ENCODE data around the gene BCAS4. TPM values are rescaled to one million over a fixed set of nuclear protein-coding genes. Genes with fewer than 3 reads are reported as not detected.

Gene BCAS4
- total and polyA plus RNA-seq, 2 experiments from 2014 or later = 22.2 to 24.8 TPM

- Histone ChIP-seq H3K4me1 (ENCODE audit: insufficient read depth) (no peaks in the 10 kb centered on the region), H4K20me1 (replicated peaks; ENCODE audit: insufficient read depth) (no peaks in the 10 kb centered on the region; the same call in 1 of the 2 replicates), H3K36me3 (ENCODE audit: insufficient read depth) (no peaks in the 10 kb centered on the region), H3F3A (replicated peaks; ENCODE audit: low read depth) (no peaks in the 10 kb centered on the region), H3K4me2 (no peak overlapping the region), H3K4me3 (no peak overlapping the region), H3K27ac (ENCODE audit: low read depth) (no peak overlapping the region), H3K27me3 (ENCODE audit: insufficient read depth) (no peaks in the 10 kb centered on the region), H3K79me2 (replicated peaks; ENCODE audit: insufficient read depth) (no peaks in the 10 kb centered on the region), H2AFZ (no peak overlapping the region), H3K9me2 (ENCODE audit: insufficient read depth) (no peaks in the 10 kb centered on the region)
- DNase-seq (ENCODE audit: low spot score) = no peak
- no peak overlapping the region for H3K4me3 Mint-ChIP-seq
- H3K36me3 Mint-ChIP-seq (ENCODE audit: low read depth) = no peaks in the 10 kb centered on the region; the same call in 2 of the 3 replicates
- peaks cover 7% of the 10 kb centered on the region for H3K27me3 Mint-ChIP-seq (ENCODE audit: insufficient read depth, low read depth, poor library complexity)
- no peaks in the 10 kb centered on the region; the same call in 2 of the 3 replicates for H3K4me1 Mint-ChIP-seq
- H3K9me3 Mint-ChIP-seq = no peaks in the 10 kb centered on the region
- no peak for ATAC-seq
- TF ChIP-seq STAT1 (IDR thresholded peaks at IDR 0.05; ENCODE audit: unreplicated experiment) (no peak), NANOG (IDR thresholded peaks at IDR 0.05; ENCODE audit: borderline replicate concordance) (no peak), EZH2phosphoT487 (IDR thresholded peaks at IDR 0.05; ENCODE audit: unreplicated experiment) (no peak), EZH2 (IDR thresholded peaks at IDR 0.05; ENCODE audit: low read depth, unreplicated experiment) (no peak), ETS1 (IDR thresholded peaks at IDR 0.05) (no peak), CREB1 (CRISPR knock-in tag; IDR thresholded peaks at IDR 0.05; ENCODE audit: low read depth) (no peak), ZNF462 (CRISPR knock-in tag; IDR thresholded peaks at IDR 0.05) (no peak), ZNF114 (CRISPR knock-in tag; IDR thresholded peaks at IDR 0.05) (no peak), ZNF331 (CRISPR knock-in tag; IDR thresholded peaks at IDR 0.05; ENCODE audit: low read depth) (no peak), JUNB (IDR thresholded peaks at IDR 0.05; ENCODE audit: unreplicated experiment) (no peak), POLR2AphosphoS5 (IDR thresholded peaks at IDR 0.05; ENCODE audit: low read depth) (no peak)
- TF ChIP-seq, protein P1, sequence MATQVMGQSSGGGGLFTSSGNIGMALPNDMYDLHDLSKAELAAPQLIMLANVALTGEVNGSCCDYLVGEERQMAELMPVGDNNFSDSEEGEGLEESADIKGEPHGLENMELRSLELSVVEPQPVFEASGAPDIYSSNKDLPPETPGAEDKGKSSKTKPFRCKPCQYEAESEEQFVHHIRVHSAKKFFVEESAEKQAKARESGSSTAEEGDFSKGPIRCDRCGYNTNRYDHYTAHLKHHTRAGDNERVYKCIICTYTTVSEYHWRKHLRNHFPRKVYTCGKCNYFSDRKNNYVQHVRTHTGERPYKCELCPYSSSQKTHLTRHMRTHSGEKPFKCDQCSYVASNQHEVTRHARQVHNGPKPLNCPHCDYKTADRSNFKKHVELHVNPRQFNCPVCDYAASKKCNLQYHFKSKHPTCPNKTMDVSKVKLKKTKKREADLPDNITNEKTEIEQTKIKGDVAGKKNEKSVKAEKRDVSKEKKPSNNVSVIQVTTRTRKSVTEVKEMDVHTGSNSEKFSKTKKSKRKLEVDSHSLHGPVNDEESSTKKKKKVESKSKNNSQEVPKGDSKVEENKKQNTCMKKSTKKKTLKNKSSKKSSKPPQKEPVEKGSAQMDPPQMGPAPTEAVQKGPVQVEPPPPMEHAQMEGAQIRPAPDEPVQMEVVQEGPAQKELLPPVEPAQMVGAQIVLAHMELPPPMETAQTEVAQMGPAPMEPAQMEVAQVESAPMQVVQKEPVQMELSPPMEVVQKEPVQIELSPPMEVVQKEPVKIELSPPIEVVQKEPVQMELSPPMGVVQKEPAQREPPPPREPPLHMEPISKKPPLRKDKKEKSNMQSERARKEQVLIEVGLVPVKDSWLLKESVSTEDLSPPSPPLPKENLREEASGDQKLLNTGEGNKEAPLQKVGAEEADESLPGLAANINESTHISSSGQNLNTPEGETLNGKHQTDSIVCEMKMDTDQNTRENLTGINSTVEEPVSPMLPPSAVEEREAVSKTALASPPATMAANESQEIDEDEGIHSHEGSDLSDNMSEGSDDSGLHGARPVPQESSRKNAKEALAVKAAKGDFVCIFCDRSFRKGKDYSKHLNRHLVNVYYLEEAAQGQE (IDR thresholded peaks at IDR 0.05; ENCODE audit: unreplicated experiment) = no peak
- TF ChIP-seq, protein P2, sequence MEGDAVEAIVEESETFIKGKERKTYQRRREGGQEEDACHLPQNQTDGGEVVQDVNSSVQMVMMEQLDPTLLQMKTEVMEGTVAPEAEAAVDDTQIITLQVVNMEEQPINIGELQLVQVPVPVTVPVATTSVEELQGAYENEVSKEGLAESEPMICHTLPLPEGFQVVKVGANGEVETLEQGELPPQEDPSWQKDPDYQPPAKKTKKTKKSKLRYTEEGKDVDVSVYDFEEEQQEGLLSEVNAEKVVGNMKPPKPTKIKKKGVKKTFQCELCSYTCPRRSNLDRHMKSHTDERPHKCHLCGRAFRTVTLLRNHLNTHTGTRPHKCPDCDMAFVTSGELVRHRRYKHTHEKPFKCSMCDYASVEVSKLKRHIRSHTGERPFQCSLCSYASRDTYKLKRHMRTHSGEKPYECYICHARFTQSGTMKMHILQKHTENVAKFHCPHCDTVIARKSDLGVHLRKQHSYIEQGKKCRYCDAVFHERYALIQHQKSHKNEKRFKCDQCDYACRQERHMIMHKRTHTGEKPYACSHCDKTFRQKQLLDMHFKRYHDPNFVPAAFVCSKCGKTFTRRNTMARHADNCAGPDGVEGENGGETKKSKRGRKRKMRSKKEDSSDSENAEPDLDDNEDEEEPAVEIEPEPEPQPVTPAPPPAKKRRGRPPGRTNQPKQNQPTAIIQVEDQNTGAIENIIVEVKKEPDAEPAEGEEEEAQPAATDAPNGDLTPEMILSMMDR (conservative IDR thresholded peaks at IDR 0.05; ENCODE audit: low read depth in 2 of 2) = no peak
- 0 out of 2 replicates have a peak overlapping the region, but pooled peaks have one; percentile 30 for H3K27ac Mint-ChIP-seq
Measured at GRCh38 chr20:50838322-50838625, 43.4 kb downstream of the BCAS4 start.

Measured in GM23338 (cell line).